Limb (tissue), 2 donors: ENCODE results near the gene TNFRSF8.

Experiments used
- DNase-seq, 2 donors: peaks; one replicate each; pipeline ENCODE4 v3.0.0-alpha.2; 2016; ENCODE audit errors: extremely low spot score in 2 of 2

Gene TNFRSF8

GRCh38 chr1:12188115-12188514 is 125.0 kb downstream of the TNFRSF8 start:
- no peak for DNase-seq

DNA sequence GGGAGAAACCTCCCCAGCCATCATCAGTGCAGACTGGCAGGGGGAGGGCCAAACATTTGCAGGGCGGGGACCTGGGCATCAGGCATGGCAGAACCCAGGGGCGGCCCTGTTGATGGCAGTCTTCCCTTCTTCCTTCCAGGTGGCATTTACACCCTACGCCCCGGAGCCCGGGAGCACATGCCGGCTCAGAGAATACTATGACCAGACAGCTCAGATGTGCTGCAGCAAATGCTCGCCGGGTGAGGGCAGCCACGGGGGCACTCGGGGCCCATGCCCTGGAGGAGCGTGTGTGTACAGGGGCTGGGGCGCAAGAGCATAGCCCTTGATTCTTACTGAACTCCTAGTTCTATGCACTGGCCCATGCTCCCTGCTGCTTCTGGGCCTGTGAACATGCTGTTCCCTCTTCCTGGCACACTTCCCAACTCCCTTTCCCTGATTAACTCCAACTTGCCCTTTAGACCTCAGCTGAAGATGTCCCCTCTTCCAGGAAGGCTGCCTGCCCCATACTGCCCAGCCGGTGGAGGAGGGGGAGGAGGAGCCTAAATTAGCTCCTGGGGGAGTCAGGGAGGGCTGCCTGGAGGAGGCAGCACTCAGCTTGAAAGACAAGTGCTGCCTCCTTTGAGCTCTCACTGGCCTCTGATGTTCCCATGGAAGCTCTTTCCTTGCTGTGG is 125.7 kb downstream of the TNFRSF8 start:
- no peak for DNase-seq

- DNase-seq = no peak
Measured at GRCh38 chr1:12189328-12189682, 126.2 kb downstream of the TNFRSF8 start.

DNA sequence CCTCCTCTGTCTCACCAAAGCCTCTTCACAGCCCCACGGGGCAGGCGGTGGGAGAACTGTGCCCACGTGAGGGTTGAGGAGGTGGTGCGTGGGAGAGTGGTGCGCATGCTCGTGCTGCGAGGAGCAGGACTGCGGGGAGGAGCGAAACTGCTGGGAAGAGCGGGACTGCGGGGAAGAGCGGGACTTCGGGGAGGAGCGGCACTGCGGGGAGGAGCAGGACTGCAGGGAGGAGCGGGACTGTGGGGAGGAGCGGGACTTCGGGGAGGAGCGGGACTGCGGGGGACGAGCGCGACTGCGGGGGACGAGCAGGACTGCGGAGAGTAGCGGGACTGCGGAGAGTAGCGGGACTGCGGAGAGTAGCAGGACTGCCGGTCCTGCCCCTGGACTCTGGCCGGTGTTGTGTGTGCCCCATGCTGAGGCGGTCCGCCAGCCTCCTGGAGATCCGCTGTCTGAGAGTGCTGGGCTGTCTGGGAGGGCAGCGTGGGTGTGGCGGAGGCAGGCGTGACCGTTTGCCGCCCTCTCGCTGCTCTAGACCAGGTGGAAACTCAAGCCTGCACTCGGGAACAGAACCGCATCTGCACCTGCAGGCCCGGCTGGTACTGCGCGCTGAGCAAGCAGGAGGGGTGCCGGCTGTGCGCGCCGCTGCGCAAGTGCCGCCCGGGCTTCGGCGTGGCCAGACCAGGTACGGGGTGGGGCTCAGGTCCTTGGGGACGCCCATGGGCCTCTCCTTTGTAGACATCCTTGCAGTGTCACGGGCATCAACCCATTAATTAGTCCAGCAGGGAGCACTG is 128.3 kb downstream of the TNFRSF8 start:
- no peak for DNase-seq
